HepG2 (cell line): ENCODE data around the gene SKIDA1. TPM values are rescaled to one million over a fixed set of nuclear protein-coding genes. Genes with fewer than 3 reads are reported as not detected.

Experiments
- ARID2 ChIP-seq: sonication (generic); formaldehyde crosslinking; IDR thresholded peaks from 2 replicates; pipeline ENCODE4 v1.8.1; 2022; ENCODE audit warnings: mild to moderate bottlenecking, missing genetic modification reagents, borderline replicate concordance
- BORCS8-MEF2B ChIP-seq: sonication (generic); formaldehyde crosslinking; IDR thresholded peaks from 2 replicates; pipeline ENCODE4 v1.8.0; 2022; ENCODE audit warnings: mild to moderate bottlenecking, missing genetic modification reagents
- CEBPB ChIP-seq: IDR thresholded peaks from 2 replicates; pipeline ENCODE4 v1.6.1; 2011; ENCODE audit warnings: low read depth, low read length, improper control_type of control experiment, borderline replicate concordance
- CENPBD1 ChIP-seq: sonication (generic); formaldehyde crosslinking; IDR thresholded peaks from 2 replicates; pipeline ENCODE4 v1.8.0; 2022; ENCODE audit warnings: missing genetic modification reagents, low read depth, mild to moderate bottlenecking, borderline replicate concordance
- HOXA9 ChIP-seq: sonication (generic); formaldehyde crosslinking; IDR thresholded peaks from 2 replicates; pipeline ENCODE4 v1.8.1; 2022; ENCODE audit warnings: missing genetic modification reagents, mild to moderate bottlenecking, moderate library complexity, borderline replicate concordance
- KAT8 ChIP-seq: IDR thresholded peaks from 2 replicates; pipeline ENCODE4 v1.6.1; 2016; ENCODE audit warnings: missing genetic modification reagents, missing compliant biosample characterization
- KLF13 ChIP-seq: sonication (generic); formaldehyde crosslinking; IDR thresholded peaks from 2 replicates; pipeline ENCODE4 v1.4.0; 2020; ENCODE audit warnings: mild to moderate bottlenecking, missing genetic modification reagents
- NR1H2 ChIP-seq: sonication (generic); formaldehyde crosslinking; IDR thresholded peaks from 2 replicates; pipeline ENCODE4 v1.8.1; 2022; ENCODE audit warnings: low read depth, missing genetic modification reagents, borderline replicate concordance
- PLRG1 ChIP-seq: fragments of 450-650 bp; conservative IDR thresholded peaks from 2 replicates; pipeline ENCODE4 v1.6.1; 2016
- PRPF4 ChIP-seq: fragments of 200-400 bp; formaldehyde crosslinking; IDR thresholded peaks from 2 replicates; pipeline ENCODE4 v1.6.1; 2016; ENCODE audit warnings: low read length, low read depth; ENCODE audit not compliant: poor library complexity, severe bottlenecking
- SMARCC2 ChIP-seq: fragments of 450-650 bp; IDR thresholded peaks from 2 replicates; pipeline ENCODE4 v1.6.1; 2017; ENCODE audit warnings: antibody characterized with exemption, mild to moderate bottlenecking
- ZMYM2 ChIP-seq: sonication (generic); formaldehyde crosslinking; IDR thresholded peaks from 2 replicates; pipeline ENCODE4 v1.8.0; 2022; ENCODE audit warnings: mild to moderate bottlenecking, missing genetic modification reagents
- ZNF430 ChIP-seq: sonication (generic); formaldehyde crosslinking; IDR thresholded peaks from 2 replicates; pipeline ENCODE4 v1.9.0; 2021; ENCODE audit warnings: mild to moderate bottlenecking, missing genetic modification reagents
- ZNF451 ChIP-seq: sonication (generic); formaldehyde crosslinking; IDR thresholded peaks from 2 replicates; pipeline ENCODE4 v1.5.0; 2020; ENCODE audit warnings: mild to moderate bottlenecking, missing genetic modification reagents
- ZNF484 ChIP-seq: sonication (generic); formaldehyde crosslinking; IDR thresholded peaks from 2 replicates; pipeline ENCODE4 v1.5.1; 2020; ENCODE audit warnings: mild to moderate bottlenecking, low read depth, missing genetic modification reagents, borderline replicate concordance
- ZNF563 ChIP-seq: sonication (generic); formaldehyde crosslinking; IDR thresholded peaks from 2 replicates; pipeline ENCODE4 v1.8.0; 2022; ENCODE audit warnings: mild to moderate bottlenecking, moderate library complexity, missing genetic modification reagents
- ZNF616 ChIP-seq: sonication (generic); formaldehyde crosslinking; IDR thresholded peaks from 2 replicates; pipeline ENCODE4 v1.5.0; 2020; ENCODE audit warnings: low read depth, mild to moderate bottlenecking, missing genetic modification reagents
- ZNF709 ChIP-seq: sonication (generic); formaldehyde crosslinking; IDR thresholded peaks from 2 replicates; pipeline ENCODE4 v1.5.0; 2020; ENCODE audit warnings: mild to moderate bottlenecking, missing genetic modification reagents
- ZNF772 ChIP-seq: sonication (generic); formaldehyde crosslinking; IDR thresholded peaks from 2 replicates; pipeline ENCODE4 v1.5.0; 2020; ENCODE audit warnings: mild to moderate bottlenecking, missing genetic modification reagents
- ZNF788 ChIP-seq: sonication (generic); formaldehyde crosslinking; IDR thresholded peaks from 2 replicates; pipeline ENCODE4 v1.5.0; 2020; ENCODE audit warnings: mild to moderate bottlenecking, missing genetic modification reagents, borderline replicate concordance
- polyA plus RNA-seq, 8 experiments: library from polyadenylated mRNA; depleted of rRNA in 3 of 8; stranded (reverse) in 7 of 8; unstranded in 1 of 8; fragments of >200 nt; fragmentation: Illumina TruSeq in 4 of 8; extraction: Trizol in 4 of 8; gene quantifications; 2 replicates each; pipeline versions ENCODE4 v1.2.1 to v1.2.3, GENCODE V29; 2011 to 2016; ENCODE audit warnings: low read depth in 4 of 8, missing spikeins in 1 of 8, mixed read lengths in 1 of 8; ENCODE audit not compliant: insufficient read depth in 1 of 8
- total RNA-seq, 5 experiments: library from RNA; depleted of rRNA; stranded (reverse); fragments of >200 nt; fragmentation: Illumina TruSeq; extraction: Trizol; gene quantifications; 2 replicates each; pipeline ENCODE4 v1.2.3, GENCODE V29; 2016; ENCODE audit warnings: low read depth in 1 of 5
- TF ChIP-seq, protein P1 (sequence below): sonication (generic); formaldehyde crosslinking; IDR thresholded peaks from 2 replicates; pipeline ENCODE4 v1.9.0; 2021; ENCODE audit warnings: missing genetic modification reagents, mild to moderate bottlenecking, borderline replicate concordance
- TF ChIP-seq, protein P2 (sequence below): sonication (generic); formaldehyde crosslinking; IDR thresholded peaks from 2 replicates; pipeline ENCODE4 v1.4.0; 2020; ENCODE audit warnings: missing genetic modification reagents

Gene SKIDA1
- total and polyA plus RNA-seq, 2 of the 13 experiments (the other 11 are each of a cell fraction or from before 2014, with no cell fraction given): 0.73 to 1.5 TPM

- TF ChIP-seq, protein P1, sequence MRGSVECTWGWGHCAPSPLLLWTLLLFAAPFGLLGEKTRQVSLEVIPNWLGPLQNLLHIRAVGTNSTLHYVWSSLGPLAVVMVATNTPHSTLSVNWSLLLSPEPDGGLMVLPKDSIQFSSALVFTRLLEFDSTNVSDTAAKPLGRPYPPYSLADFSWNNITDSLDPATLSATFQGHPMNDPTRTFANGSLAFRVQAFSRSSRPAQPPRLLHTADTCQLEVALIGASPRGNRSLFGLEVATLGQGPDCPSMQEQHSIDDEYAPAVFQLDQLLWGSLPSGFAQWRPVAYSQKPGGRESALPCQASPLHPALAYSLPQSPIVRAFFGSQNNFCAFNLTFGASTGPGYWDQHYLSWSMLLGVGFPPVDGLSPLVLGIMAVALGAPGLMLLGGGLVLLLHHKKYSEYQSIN (CRISPR knock-in tag): no peak
- TF ChIP-seq HOXA9 (peak; percentile 50; the same call in 1 of the 2 replicates), ARID2 (CRISPR knock-in tag) (no peak), BORCS8-MEF2B (peak; percentile 93), ZMYM2 (CRISPR knock-in tag) (no peak), CENPBD1 (CRISPR knock-in tag) (0 out of 2 replicates have a peak, but pooled peaks have one; percentile 92), KAT8 (CRISPR knock-in tag) (peak; percentile 73; the same call in 1 of the 2 replicates), ZNF430 (CRISPR knock-in tag) (0 out of 2 replicates have a peak, but pooled peaks have one; percentile 22), ZNF451 (CRISPR knock-in tag) (peak; percentile 85), ZNF616 (peak; percentile 80), ZNF484 (no peak), ZNF772 (CRISPR knock-in tag) (peak; percentile 90), KLF13 (CRISPR knock-in tag) (no peak), ZNF709 (CRISPR knock-in tag) (peak; percentile 96; the same call in 1 of the 2 replicates), CEBPB (peak; percentile 74; the same call in 1 of the 2 replicates), SMARCC2 (no peak), NR1H2 (no peak), PLRG1 (no peak), ZNF563 (CRISPR knock-in tag) (peak; percentile 94), PRPF4 (peak; percentile 99), ZNF788 (CRISPR knock-in tag) (peak; percentile 85)
- TF ChIP-seq, protein P2, sequence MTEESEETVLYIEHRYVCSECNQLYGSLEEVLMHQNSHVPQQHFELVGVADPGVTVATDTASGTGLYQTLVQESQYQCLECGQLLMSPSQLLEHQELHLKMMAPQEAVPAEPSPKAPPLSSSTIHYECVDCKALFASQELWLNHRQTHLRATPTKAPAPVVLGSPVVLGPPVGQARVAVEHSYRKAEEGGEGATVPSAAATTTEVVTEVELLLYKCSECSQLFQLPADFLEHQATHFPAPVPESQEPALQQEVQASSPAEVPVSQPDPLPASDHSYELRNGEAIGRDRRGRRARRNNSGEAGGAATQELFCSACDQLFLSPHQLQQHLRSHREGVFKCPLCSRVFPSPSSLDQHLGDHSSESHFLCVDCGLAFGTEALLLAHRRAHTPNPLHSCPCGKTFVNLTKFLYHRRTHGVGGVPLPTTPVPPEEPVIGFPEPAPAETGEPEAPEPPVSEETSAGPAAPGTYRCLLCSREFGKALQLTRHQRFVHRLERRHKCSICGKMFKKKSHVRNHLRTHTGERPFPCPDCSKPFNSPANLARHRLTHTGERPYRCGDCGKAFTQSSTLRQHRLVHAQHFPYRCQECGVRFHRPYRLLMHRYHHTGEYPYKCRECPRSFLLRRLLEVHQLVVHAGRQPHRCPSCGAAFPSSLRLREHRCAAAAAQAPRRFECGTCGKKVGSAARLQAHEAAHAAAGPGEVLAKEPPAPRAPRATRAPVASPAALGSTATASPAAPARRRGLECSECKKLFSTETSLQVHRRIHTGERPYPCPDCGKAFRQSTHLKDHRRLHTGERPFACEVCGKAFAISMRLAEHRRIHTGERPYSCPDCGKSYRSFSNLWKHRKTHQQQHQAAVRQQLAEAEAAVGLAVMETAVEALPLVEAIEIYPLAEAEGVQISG (CRISPR knock-in tag): peak; percentile 93
These were observed 29.6 kb downstream of the SKIDA1 start (continued) for GRCh38 chr10:21495752-21496342.
